Prostate gland (tissue), 2 donors: ENCODE results near the gene PLK5. TPM values are rescaled to one million over a fixed set of nuclear protein-coding genes. Genes with fewer than 3 reads are reported as not detected.
"Not testable (repeated sequence)": the region's sequence is repeated elsewhere in the genome, so short reads cannot be mapped to it uniquely, and the experiment has no call there.

Experiments used
- DNase-seq: peaks from one replicate; pipeline ENCODE4 v3.0.0-alpha.2; 2019; ENCODE audit warnings: low spot score
- H3K27ac ChIP-seq, 2 donors: fragments of 200-600 bp; sonication (generic); 2 replicates each; pipeline ENCODE4 v1.5.1; 2017 to 2019
- H3K27me3 ChIP-seq: fragments of 200-600 bp; sonication (generic); replicated peaks from 2 replicates; pipeline ENCODE4 v1.5.1; 2019; ENCODE audit not compliant: insufficient read depth
- H3K36me3 ChIP-seq, 2 donors: fragments of 200-600 bp; sonication (generic); 1 replicate in 1 of 2; 2 replicates in 1 of 2; pipeline versions ENCODE4 v1.5.1 to v1.8.1; 2017 to 2019
- H3K4me1 ChIP-seq: fragments of 200-600 bp; sonication (generic); replicated peaks from 2 replicates; pipeline ENCODE4 v1.5.1; 2019
- H3K4me3 ChIP-seq, 2 donors: fragments of 200-600 bp; sonication (generic); 2 replicates each; pipeline ENCODE4 v1.5.1; 2017 to 2019
- H3K9me3 ChIP-seq: fragments of 200-600 bp; sonication (generic); 2 replicates; pipeline ENCODE4 v1.5.1; 2017
- POLR2A ChIP-seq: fragments of 450-650 bp; IDR thresholded peaks from one replicate; pipeline ENCODE4 v1.6.1; 2016; ENCODE audit warnings: antibody characterized with exemption, mild to moderate bottlenecking
- POLR2AphosphoS5 ChIP-seq: sonication (generic); formaldehyde crosslinking; IDR thresholded peaks from one replicate; pipeline ENCODE4 v1.6.1; 2017; ENCODE audit warnings: antibody characterized with exemption
- WGBS: methylation state at CpG from one replicate; pipeline ENCODE4 v1.1.5; 2018; 5-methylcytosine and 5-hydroxymethylcytosine counted together
- intact Hi-C: fragments of 100-400 bp; cut with DNase I; formaldehyde crosslinking; loops from one replicate; pipeline ENCODE4 v1.14.2; 2022
- total RNA-seq, 2 donors: library from RNA; depleted of rRNA; stranded (reverse); fragments of >200 nt; gene quantifications; one replicate each; pipeline ENCODE4 v1.1.0, GENCODE V29; 2016
- TF ChIP-seq, protein P1 (sequence below), 4 experiments: fragments of 200-600 bp in 2 of 4; fragments of 450-650 bp in 2 of 4; sonication (generic) in 2 of 4; IDR thresholded peaks; 1 replicate in 3 of 4; 2 replicates in 1 of 4; pipeline ENCODE4 v1.5.1; 2016 to 2019; ENCODE audit warnings: antibody characterized with exemption in 4 of 4, mild to moderate bottlenecking in 2 of 4, moderate library complexity in 2 of 4

The PLK5 gene
- total RNA-seq, 2 donors from 2014 or later, result 28.8 TPM; not detected in 1

DNA sequence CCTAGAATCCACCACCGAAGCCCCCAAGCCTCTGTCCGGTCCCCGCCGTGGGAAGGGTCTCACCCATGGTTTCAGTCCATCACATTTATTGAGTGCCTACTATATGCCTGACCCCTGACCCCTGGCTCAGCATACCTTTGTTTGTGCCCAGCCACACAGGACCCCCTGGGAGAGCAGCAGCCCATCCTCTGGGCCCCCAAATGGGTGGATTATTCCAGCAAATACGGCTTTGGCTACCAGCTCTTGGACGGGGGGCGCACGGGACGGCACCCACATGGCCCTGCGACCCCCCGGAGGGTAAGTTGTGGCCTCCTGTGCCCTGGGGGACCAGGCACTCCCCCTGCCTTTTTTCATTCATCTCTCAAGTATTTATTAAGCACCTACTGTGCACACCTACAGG lies 7.7 kb downstream of the PLK5 start:
- H3K27ac ChIP-seq, result no peak overlapping the region
- H3K9me3 ChIP-seq, result no peaks in the 10 kb centered on the region
- no peak for TF ChIP-seq POLR2AphosphoS5
- no peak for TF ChIP-seq POLR2A
- TF ChIP-seq, protein P1, sequence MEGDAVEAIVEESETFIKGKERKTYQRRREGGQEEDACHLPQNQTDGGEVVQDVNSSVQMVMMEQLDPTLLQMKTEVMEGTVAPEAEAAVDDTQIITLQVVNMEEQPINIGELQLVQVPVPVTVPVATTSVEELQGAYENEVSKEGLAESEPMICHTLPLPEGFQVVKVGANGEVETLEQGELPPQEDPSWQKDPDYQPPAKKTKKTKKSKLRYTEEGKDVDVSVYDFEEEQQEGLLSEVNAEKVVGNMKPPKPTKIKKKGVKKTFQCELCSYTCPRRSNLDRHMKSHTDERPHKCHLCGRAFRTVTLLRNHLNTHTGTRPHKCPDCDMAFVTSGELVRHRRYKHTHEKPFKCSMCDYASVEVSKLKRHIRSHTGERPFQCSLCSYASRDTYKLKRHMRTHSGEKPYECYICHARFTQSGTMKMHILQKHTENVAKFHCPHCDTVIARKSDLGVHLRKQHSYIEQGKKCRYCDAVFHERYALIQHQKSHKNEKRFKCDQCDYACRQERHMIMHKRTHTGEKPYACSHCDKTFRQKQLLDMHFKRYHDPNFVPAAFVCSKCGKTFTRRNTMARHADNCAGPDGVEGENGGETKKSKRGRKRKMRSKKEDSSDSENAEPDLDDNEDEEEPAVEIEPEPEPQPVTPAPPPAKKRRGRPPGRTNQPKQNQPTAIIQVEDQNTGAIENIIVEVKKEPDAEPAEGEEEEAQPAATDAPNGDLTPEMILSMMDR (IDR thresholded peaks at IDR 0.05), result no peak
- H3K36me3 ChIP-seq, result no peaks in the 10 kb centered on the region
- no peak for DNase-seq
- no peak overlapping the region for H3K4me3 ChIP-seq
- intact Hi-C loops, result no loop called here
- WGBS, result 94% methylated on average over 11 of the region's 11 CpGs
- no peaks in the 10 kb centered on the region for H3K4me1 ChIP-seq
- peaks cover 7% of the 10 kb centered on the region for H3K27me3 ChIP-seq

DNA sequence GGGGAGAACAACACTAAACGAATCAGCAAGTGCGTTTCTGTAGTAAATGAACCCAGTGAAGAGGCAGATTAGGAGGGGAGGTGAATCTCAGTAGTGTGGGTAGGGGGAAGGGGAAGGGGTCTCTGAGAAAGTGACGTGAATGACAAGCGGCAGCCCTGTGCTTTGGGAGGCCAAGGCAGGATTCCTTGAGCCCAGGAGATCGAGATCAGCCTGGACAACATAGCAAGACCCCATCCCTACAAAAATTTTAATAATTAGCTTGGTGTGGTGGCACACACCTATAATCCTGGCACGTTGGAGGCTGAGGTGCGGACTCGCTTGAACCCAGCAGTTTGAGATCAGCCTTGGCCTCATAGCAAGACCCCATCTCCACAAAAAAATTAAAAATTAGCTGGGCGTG lies 8.1 kb downstream of the PLK5 start:
- Histone ChIP-seq H3K36me3 (no peaks in the 10 kb centered on the region), H3K27me3 (peaks cover 7% of the 10 kb centered on the region), H3K27ac (no peak overlapping the region), H3K4me1 (no peaks in the 10 kb centered on the region), H3K4me3 (no peak overlapping the region), H3K9me3 (no peaks in the 10 kb centered on the region)
- WGBS, result 92% methylated on average over 9 of the region's 9 CpGs
- DNase-seq, result no peak
- TF ChIP-seq POLR2AphosphoS5, result no peak
- TF ChIP-seq, protein P1 (IDR thresholded peaks at IDR 0.05), result no peak
- TF ChIP-seq POLR2A, result no peak
- intact Hi-C loops, result no loop called here

DNA sequence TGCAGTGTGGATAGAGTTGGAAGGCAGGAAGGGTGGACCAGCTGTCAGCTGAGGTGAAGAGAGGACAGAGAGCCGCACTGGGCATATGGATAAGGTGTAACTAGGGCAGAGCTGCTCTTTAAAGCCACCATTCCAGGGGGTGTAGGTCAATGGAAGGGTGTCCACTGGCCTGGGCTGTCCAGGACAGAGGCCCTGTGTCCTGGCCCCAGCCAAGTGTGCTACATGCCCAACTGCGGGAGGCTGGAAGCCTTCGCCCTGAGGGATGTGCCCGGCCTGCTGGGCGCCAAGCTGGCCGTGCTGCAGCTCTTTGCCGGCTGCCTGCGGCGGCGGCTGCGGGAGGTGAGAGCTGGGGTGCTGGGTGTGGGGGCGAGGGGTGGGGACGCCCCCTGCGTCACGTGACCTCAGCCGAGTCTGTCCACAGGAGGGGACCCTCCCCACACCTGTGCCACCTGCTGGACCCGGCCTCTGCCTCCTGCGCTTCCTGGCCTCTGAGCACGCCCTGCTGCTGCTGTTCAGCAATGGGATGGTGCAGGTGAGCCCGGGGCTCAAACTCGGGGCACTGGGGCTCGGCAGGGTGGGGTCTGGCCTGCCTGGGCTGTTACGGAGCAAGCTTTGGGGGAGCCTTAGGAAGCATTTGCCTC lies 9.8 kb downstream of the PLK5 start:
- WGBS, result 75% methylated on average over 19 of the region's 23 CpGs
- Histone ChIP-seq H3K9me3 (no peaks in the 10 kb centered on the region), H3K4me1 (no peaks in the 10 kb centered on the region), H3K27ac (no peak overlapping the region), H3K36me3 (no peaks in the 10 kb centered on the region), H3K4me3 (no peak overlapping the region), H3K27me3 (peaks cover 2% of the 10 kb centered on the region)
- DNase-seq, result no peak
- intact Hi-C loops, result no loop called here
- TF ChIP-seq POLR2A, result no peak

DNA sequence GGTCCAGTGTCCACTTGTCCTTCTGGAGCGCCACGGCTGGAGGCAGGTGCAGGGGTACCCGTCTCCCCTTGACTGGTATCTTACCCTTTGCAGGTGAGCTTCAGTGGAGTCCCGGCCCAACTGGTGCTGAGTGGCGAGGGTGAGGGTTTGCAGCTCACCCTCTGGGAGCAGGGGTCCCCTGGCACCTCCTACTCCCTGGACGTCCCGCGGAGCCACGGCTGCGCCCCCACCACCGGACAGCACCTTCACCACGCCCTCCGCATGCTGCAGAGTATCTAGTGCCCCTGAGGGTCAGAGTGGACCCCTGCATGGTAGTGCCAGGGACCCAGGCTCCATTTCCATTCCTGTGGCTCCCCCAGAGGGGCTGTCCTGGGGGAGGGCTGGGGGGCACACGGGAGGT lies 11.1 kb downstream of the PLK5 start:
- TF ChIP-seq, protein P1 (IDR thresholded peaks at IDR 0.05), result no peak
- no peak for TF ChIP-seq POLR2AphosphoS5
- no peak for TF ChIP-seq POLR2A
- H3K4me3 ChIP-seq, result no peak overlapping the region
- intact Hi-C loops, result no loop called here
- no peaks in the 10 kb centered on the region for H3K4me1 ChIP-seq
- no peak overlapping the region for H3K27ac ChIP-seq
- H3K9me3 ChIP-seq, result no peaks in the 10 kb centered on the region
- H3K27me3 ChIP-seq, result peaks cover 2% of the 10 kb centered on the region
- DNase-seq, result no peak
- no peaks in the 10 kb centered on the region for H3K36me3 ChIP-seq
- WGBS, result 90% methylated on average over 12 of the region's 14 CpGs

DNA sequence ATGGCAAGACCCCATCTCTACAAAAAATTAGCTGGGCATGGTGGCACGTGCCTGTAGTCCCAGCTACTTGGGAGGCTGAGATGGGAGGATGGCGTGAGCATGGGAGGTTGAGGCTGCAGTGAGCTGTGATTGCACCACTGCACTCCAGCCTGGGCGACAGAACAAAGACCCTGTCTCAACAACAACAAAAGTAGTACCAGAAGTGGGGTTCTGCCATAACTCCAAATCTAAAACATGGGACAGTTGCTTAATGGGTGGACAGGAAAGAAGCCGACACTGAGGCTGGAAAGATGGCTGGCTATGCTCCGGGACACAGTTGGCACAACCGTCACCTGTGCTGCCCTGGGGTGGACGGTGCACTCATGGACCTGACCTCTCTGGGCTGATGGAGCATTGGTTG lies 11.8 kb downstream of the PLK5 start:
- H3K27me3 ChIP-seq, intact Hi-C loops: not testable (repeated sequence)
- 93% methylated on average over 7 of the region's 7 CpGs for WGBS

DNA sequence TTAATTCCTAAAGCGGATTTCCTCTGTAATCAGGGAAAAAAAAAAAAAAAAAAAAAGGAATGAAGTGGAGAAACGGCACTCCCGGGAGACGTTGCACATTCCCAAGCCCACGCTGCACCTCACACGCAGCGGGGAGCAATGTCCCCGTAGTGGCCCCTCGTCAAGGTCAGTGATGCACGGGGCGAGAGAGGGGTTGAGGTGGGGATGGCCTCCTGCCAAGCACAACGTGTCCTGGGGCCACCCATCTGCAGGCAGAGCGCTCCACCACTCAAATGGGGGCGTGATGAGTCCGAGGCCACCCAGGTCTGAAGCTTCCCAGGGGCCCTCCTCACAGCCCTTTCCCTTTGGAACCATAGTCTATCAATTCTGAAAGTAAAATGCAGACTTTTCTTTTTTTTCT lies 15.1 kb downstream of the PLK5 start:
- peaks cover 2% of the 10 kb centered on the region for H3K27me3 ChIP-seq
- no peaks in the 10 kb centered on the region for H3K4me1 ChIP-seq
- H3K36me3 ChIP-seq, result no peaks in the 10 kb centered on the region
- no peak overlapping the region for H3K4me3 ChIP-seq
- H3K27ac ChIP-seq, result no peak overlapping the region
- no peak for DNase-seq
- no peaks in the 10 kb centered on the region for H3K9me3 ChIP-seq
- WGBS, result 22% methylated on average over 15 of the region's 15 CpGs
- intact Hi-C loops, result no loop called here
- TF ChIP-seq, protein P1 (IDR thresholded peaks at IDR 0.05), result no peak
- TF ChIP-seq POLR2AphosphoS5, result no peak
- no peak for TF ChIP-seq POLR2A

More for the DNA sequence above, 11.8 kb downstream of the PLK5 start:
- not testable (repeated sequence) for DNase-seq, H3K9me3 ChIP-seq, H3K27ac ChIP-seq, H3K4me3 ChIP-seq, H3K36me3 ChIP-seq, H3K4me1 ChIP-seq

DNA sequence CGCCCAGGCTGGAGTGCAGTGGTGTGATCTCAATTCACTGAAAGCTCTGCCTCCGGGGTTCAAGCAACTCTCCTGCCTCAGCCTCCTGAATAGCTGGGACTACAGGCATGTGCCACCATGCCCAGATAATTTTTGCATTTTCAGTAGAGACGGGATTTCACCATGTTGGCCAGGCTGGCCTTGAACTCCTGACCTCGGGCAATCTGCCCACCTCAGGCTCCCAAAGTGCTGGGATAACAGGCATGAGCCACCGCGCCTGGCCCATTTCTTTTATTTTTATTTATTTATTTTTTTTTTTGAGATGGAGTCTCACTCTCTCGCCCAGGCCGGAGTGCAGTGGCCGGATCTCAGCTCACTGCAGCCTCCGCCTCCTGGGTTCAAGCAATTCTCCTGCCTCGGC lies 15.9 kb downstream of the PLK5 start:
- not testable (repeated sequence) for H3K27me3 ChIP-seq, H3K4me3 ChIP-seq, DNase-seq, H3K27ac ChIP-seq, H3K4me1 ChIP-seq, H3K36me3 ChIP-seq, H3K9me3 ChIP-seq
- intact Hi-C loops, result loop anchor here (5.0 to 10.0 kb wide), 3 partner anchors 133 to 285 kb away; no protein-coding TSS in a partner anchor
- WGBS, result 91% methylated on average over 11 of the region's 11 CpGs
